Suprapubic skin (tissue), 4 donors: ENCODE data around the gene NUDT4. TPM values are rescaled to one million over a fixed set of nuclear protein-coding genes. Genes with fewer than 3 reads are reported as not detected.

Source experiments
- DNase-seq, 2 donors: peaks; one replicate each; pipeline ENCODE4 v3.0.0-alpha.2; 2019; ENCODE audit warnings: low spot score in 2 of 2
- H3K27ac ChIP-seq: fragments of 200-600 bp; sonication (generic); one replicate; pipeline ENCODE4 v1.5.1; 2019
- H3K27me3 ChIP-seq: fragments of 200-600 bp; sonication (generic); one replicate; pipeline ENCODE4 v1.5.1; 2019
- H3K36me3 ChIP-seq: fragments of 200-600 bp; sonication (generic); one replicate; pipeline ENCODE4 v1.5.1; 2019
- H3K4me1 ChIP-seq: fragments of 200-600 bp; sonication (generic); one replicate; pipeline ENCODE4 v1.5.1; 2019
- H3K4me3 ChIP-seq: fragments of 200-600 bp; sonication (generic); one replicate; pipeline ENCODE4 v1.5.1; 2019; ENCODE audit warnings: mild to moderate bottlenecking
- H3K9me3 ChIP-seq: fragments of 200-600 bp; sonication (generic); one replicate; pipeline ENCODE4 v1.5.1; 2019
- EP300 ChIP-seq: sonication (generic); formaldehyde crosslinking; IDR thresholded peaks from one replicate; pipeline ENCODE4 v1.6.1; 2017; ENCODE audit warnings: antibody characterized with exemption
- POLR2A ChIP-seq, 2 donors: fragments of 450-650 bp; IDR thresholded peaks; one replicate each; pipeline ENCODE4 v1.6.1; 2017; ENCODE audit warnings: antibody characterized with exemption in 2 of 2, mild to moderate bottlenecking in 2 of 2, moderate library complexity in 2 of 2
- POLR2AphosphoS5 ChIP-seq, 3 donors: sonication (generic); formaldehyde crosslinking; IDR thresholded peaks; one replicate each; pipeline ENCODE4 v1.6.1; 2017; ENCODE audit warnings: antibody characterized with exemption in 3 of 3
- WGBS: methylation state at CpG from one replicate; pipeline ENCODE4 v1.1.5; 2018; 5-methylcytosine and 5-hydroxymethylcytosine counted together
- total RNA-seq, 4 donors: library from RNA; depleted of rRNA; stranded (reverse); fragments of >200 nt; gene quantifications; one replicate each; pipeline ENCODE4 v1.1.0, GENCODE V29; 2016
- TF ChIP-seq, protein P1 (sequence below), 2 donors: fragments of 200-600 bp in 1 of 2; fragments of 450-650 bp in 1 of 2; sonication (generic) in 1 of 2; IDR thresholded peaks; one replicate each; pipeline ENCODE4 v1.5.1; 2016 to 2019; ENCODE audit warnings: antibody characterized with exemption in 2 of 2, mild to moderate bottlenecking in 1 of 2, moderate library complexity in 1 of 2

NUDT4 gene
- total RNA-seq, 4 donors from 2014 or later, result 27.1 to 46.7 (median 34.5) TPM

DNA sequence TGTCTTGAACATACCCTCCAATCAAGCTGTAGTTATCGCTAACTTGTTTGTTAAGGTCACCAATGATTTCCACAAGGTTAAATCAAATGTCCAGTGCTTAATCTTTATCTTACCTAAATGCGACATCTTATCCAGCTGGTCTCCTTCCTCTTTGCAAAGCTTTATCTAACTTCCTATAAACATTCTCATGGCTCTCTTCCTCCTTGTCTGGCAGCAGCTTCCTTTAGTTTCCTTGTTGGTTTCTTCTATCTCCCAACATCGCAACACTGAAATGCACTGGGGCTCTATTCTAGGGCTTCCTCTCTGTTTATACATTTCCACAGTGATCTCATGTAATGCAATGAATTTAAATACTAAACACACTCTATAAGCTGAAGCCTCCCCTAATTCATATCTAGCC lies 35.3 kb downstream of the NUDT4 start:
- TF ChIP-seq, protein P1, sequence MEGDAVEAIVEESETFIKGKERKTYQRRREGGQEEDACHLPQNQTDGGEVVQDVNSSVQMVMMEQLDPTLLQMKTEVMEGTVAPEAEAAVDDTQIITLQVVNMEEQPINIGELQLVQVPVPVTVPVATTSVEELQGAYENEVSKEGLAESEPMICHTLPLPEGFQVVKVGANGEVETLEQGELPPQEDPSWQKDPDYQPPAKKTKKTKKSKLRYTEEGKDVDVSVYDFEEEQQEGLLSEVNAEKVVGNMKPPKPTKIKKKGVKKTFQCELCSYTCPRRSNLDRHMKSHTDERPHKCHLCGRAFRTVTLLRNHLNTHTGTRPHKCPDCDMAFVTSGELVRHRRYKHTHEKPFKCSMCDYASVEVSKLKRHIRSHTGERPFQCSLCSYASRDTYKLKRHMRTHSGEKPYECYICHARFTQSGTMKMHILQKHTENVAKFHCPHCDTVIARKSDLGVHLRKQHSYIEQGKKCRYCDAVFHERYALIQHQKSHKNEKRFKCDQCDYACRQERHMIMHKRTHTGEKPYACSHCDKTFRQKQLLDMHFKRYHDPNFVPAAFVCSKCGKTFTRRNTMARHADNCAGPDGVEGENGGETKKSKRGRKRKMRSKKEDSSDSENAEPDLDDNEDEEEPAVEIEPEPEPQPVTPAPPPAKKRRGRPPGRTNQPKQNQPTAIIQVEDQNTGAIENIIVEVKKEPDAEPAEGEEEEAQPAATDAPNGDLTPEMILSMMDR (IDR thresholded peaks at IDR 0.05), result no peak
- no peak for TF ChIP-seq EP300
- Histone ChIP-seq H3K36me3 (peaks cover 10% of the 10 kb centered on the region), H3K4me1 (peaks cover 46% of the 10 kb centered on the region), H3K4me3 (no peak overlapping the region), H3K27me3 (no peaks in the 10 kb centered on the region), H3K9me3 (no peaks in the 10 kb centered on the region), H3K27ac (no peak overlapping the region)
- DNase-seq, result no peak
- 77% methylated on average over 3 of the region's 3 CpGs for WGBS

DNA sequence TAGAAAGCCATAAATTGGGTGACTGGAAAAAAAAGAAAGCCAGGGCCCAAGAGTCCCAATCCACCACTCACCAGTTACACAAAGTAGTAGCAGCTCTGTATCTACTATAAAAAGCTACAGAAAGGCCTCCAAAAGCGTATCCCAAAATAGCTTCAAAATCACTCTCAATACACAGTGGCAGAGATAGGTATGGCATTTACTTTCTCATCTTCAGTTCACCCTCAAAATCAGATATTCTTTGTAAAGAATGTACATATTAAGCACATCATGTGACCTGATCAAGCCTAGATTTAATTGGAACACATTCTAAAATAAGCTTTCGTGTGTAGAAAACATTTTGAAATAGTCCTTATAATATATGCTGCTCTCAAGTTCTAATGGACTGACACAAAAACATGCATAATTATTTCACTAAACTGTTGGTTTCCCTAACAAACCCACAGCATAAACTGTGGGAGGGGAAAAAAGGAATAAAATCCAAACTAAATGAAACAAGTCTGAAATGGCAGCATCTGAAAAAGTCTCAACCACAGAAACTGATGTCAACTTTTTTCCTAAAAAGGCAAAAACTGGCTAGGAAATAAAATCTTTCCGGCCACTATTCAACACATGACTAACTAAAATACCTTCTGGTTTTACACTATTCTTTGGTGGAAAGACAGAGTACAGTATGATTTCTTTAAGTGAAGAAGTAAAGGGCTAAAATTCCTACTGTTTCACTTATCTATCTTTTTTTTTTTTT lies 38.2 kb downstream of the NUDT4 start:
- no peak overlapping the region for H3K27ac ChIP-seq
- H3K9me3 ChIP-seq, result no peaks in the 10 kb centered on the region
- H3K4me1 ChIP-seq, result peaks cover 47% of the 10 kb centered on the region
- TF ChIP-seq EP300 (no peak), POLR2AphosphoS5 (IDR thresholded peaks at IDR 0.05) (no peak), POLR2A (IDR thresholded peaks at IDR 0.05) (no peak)
- TF ChIP-seq, protein P1 (IDR thresholded peaks at IDR 0.05), result no peak
- peaks cover 2% of the 10 kb centered on the region for H3K36me3 ChIP-seq
- WGBS, result 69% methylated on average over 3 of the region's 3 CpGs
- no peak overlapping the region for H3K4me3 ChIP-seq
- no peak for DNase-seq
- no peaks in the 10 kb centered on the region for H3K27me3 ChIP-seq

DNA sequence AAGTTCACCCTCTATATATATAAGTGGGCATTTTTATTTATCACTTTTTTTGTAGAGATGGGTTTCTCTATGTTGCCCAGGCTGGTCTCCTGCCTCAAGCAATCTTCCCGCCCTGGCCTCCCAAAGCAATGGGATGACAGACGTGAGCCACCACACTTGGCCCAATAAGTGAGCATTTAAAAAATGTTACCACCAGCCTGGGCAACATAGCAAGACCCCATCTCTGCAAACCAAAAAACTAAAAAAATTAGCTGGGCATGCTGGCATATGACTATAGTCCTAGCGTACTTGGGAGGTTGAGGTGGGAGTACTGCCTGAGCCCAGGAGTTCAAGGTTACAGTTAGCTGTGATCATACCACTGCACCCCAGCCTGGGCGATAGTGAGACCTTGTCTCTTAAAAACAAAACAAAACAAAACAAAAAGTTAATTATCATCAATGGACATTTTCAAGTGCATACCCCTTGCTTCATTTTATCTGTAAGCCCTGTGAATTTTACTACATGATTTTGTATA lies 40.3 kb downstream of the NUDT4 start:
- 95% methylated on average over 4 of the region's 4 CpGs for WGBS
- no peak overlapping the region for H3K4me3 ChIP-seq
- no peaks in the 10 kb centered on the region for H3K9me3 ChIP-seq
- no peak overlapping the region for H3K27ac ChIP-seq
- TF ChIP-seq, protein P1 (IDR thresholded peaks at IDR 0.05), result no peak
- TF ChIP-seq POLR2A (IDR thresholded peaks at IDR 0.05) (no peak), POLR2AphosphoS5 (IDR thresholded peaks at IDR 0.05) (no peak), EP300 (no peak)
- no peaks in the 10 kb centered on the region for H3K27me3 ChIP-seq
- H3K4me1 ChIP-seq, result peaks cover 31% of the 10 kb centered on the region
- no peak for DNase-seq
- H3K36me3 ChIP-seq, result no peaks in the 10 kb centered on the region

DNA sequence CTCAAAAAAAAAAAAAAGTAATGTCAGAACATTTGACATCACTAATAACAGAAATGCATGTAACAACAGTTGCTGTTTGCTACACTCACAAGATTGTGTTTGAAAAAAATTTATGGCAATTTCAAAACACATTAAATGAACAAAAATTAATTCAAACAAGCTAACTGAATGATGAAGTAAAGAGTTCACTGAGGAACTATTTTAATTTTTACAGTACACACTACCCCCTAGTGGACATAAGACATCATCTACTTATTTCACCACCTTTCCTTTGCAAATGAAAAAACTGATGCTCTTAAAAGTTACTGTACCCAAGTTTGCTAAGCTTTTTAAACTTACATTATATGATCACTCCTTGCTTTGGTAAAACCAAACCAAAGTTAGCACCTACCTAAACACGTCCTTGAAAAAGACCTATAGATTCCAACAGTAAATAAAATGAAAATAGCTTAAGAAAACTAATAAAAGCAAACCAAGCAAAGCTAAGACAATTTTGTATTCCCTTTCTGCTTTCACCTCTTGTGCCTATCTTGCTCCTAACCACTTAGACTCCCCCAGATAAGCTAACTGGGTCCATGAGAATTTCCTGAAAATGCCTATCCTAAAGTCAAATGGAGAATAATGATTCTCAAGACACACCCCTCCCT lies 41.8 kb downstream of the NUDT4 start:
- Histone ChIP-seq H3K9me3 (no peaks in the 10 kb centered on the region), H3K4me1 (peaks cover 23% of the 10 kb centered on the region), H3K36me3 (no peaks in the 10 kb centered on the region), H3K27me3 (no peaks in the 10 kb centered on the region), H3K4me3 (no peak overlapping the region), H3K27ac (no peak overlapping the region)
- TF ChIP-seq POLR2AphosphoS5 (IDR thresholded peaks at IDR 0.05), result no peak
- TF ChIP-seq, protein P1 (IDR thresholded peaks at IDR 0.05), result peak; percentile 44 to 51
- DNase-seq, result no peak
- WGBS, result 44% methylated on average over 1 of the region's 1 CpG

DNA sequence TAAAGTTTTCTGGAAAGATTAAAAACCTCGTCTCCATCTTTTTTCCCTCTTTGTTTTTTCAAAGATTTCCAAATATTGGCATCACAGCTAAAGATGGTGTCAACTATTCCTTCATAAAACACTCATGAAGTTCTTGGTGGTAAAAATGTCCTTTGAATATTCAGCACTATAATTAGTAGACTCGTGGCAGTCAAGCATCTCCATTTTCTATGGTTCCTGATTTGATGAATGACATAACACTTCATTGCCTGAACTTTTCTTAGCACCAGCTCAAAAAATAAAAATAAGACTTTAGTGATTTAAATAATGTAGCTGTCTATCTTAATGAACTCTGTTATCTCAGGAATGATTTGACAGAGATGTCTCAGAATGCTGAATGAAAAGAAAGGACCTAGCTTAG lies 44.3 kb downstream of the NUDT4 start:
- TF ChIP-seq POLR2A (IDR thresholded peaks at IDR 0.05) (no peak), EP300 (no peak), POLR2AphosphoS5 (IDR thresholded peaks at IDR 0.05) (no peak)
- TF ChIP-seq, protein P1 (IDR thresholded peaks at IDR 0.05), result no peak
- H3K4me1 ChIP-seq, result peaks cover 34% of the 10 kb centered on the region
- WGBS, result 61% methylated on average over 2 of the region's 2 CpGs
- H3K27me3 ChIP-seq, result no peaks in the 10 kb centered on the region
- no peak overlapping the region for H3K4me3 ChIP-seq
- DNase-seq, result no peak
- H3K27ac ChIP-seq, result no peak overlapping the region
- no peaks in the 10 kb centered on the region for H3K9me3 ChIP-seq
- H3K36me3 ChIP-seq, result no peaks in the 10 kb centered on the region
